Upper lobe of right lung (tissue), 1 donor: Measurements from ENCODE around the gene LEAP2. TPM values are rescaled to one million over a fixed set of nuclear protein-coding genes. Genes with fewer than 3 reads are reported as not detected.

Experiments used
- ATAC-seq: fragments of 200-7000 bp; cut with Tn5 transposase; one replicate; pipeline ENCODE4 v1.9.1; 2020; ENCODE audit warnings: mild to moderate bottlenecking, moderate library complexity
- DNase-seq: peaks from one replicate; pipeline ENCODE4 v3.0.0-alpha.2; 2020
- H3K27ac ChIP-seq: fragments of 200-600 bp; one replicate; pipeline ENCODE4 v1.8.0; 2022
- H3K27me3 ChIP-seq: fragments of 200-600 bp; one replicate; pipeline ENCODE4 v1.8.0; 2022; ENCODE audit warnings: mild to moderate bottlenecking
- H3K36me3 ChIP-seq: fragments of 200-600 bp; one replicate; pipeline ENCODE4 v1.8.0; 2022
- H3K4me1 ChIP-seq: fragments of 200-600 bp; one replicate; pipeline ENCODE4 v1.8.0; 2022
- H3K4me3 ChIP-seq: fragments of 200-600 bp; one replicate; pipeline ENCODE4 v1.8.0; 2022; ENCODE audit warnings: mild to moderate bottlenecking
- H3K9me3 ChIP-seq: fragments of 200-600 bp; one replicate; pipeline ENCODE4 v1.8.0; 2022
- CTCF ChIP-seq: fragments of 200-600 bp; IDR thresholded peaks from one replicate; pipeline ENCODE4 v1.8.0; 2022; ENCODE audit warnings: antibody characterized with exemption
- intact Hi-C: fragments of 100-400 bp; cut with DNase I; formaldehyde crosslinking; loops from one replicate; pipeline ENCODE4 v1.11.0; 2022
- total RNA-seq: library from RNA; stranded (reverse); fragmentation: NEBNext Ultra II Directional; extraction: Animal tissue kit (Norgen Biotek cat#: 25700); gene quantifications from one replicate; pipeline ENCODE4 v1.2.1, GENCODE V29; 2021
- donor health status: DM: no; HTN: yes; CAD: no; lungs with severe emphysema.

The LEAP2 gene
- total RNA-seq, 1 donor from 2014 or later = 0.69 TPM

- Histone ChIP-seq H3K4me1 (peaks cover 20% of the 10 kb centered on the region), H3K9me3 (no peaks in the 10 kb centered on the region), H3K4me3 (no peak overlapping the region), H3K27ac (no peak overlapping the region), H3K36me3 (peaks cover 54% of the 10 kb centered on the region), H3K27me3 (no peaks in the 10 kb centered on the region)
- ATAC-seq (no peak), DNase-seq (no peak)
- intact Hi-C loops = no loop called here
- no peak for TF ChIP-seq CTCF
These were observed 433 bp downstream of the LEAP2 start for GRCh38 chr5:132873930-132874271.

GRCh38 chr5:132876020-132876759, 2.7 kb downstream of the LEAP2 start:
- no peak overlapping the region for H3K27ac ChIP-seq
- no peak for TF ChIP-seq CTCF
- no peak overlapping the region for H3K4me3 ChIP-seq
- H3K27me3 ChIP-seq = no peaks in the 10 kb centered on the region
- H3K9me3 ChIP-seq = no peaks in the 10 kb centered on the region
- DNase-seq (no peak), ATAC-seq (no peak)
- peaks cover 20% of the 10 kb centered on the region for H3K4me1 ChIP-seq
- intact Hi-C loops = no loop called here
- peaks cover 60% of the 10 kb centered on the region for H3K36me3 ChIP-seq

- no peak for DNase-seq
- TF ChIP-seq CTCF = no peak
- no peak for ATAC-seq
- no peaks in the 10 kb centered on the region for H3K9me3 ChIP-seq
- H3K27ac ChIP-seq = no peak overlapping the region
- intact Hi-C loops = no loop called here
- no peak overlapping the region for H3K4me3 ChIP-seq
- peaks cover 18% of the 10 kb centered on the region for H3K4me1 ChIP-seq
- peaks cover 73% of the 10 kb centered on the region for H3K36me3 ChIP-seq
- H3K27me3 ChIP-seq = no peaks in the 10 kb centered on the region
These were observed 4.0 kb downstream of the LEAP2 start for GRCh38 chr5:132877466-132877865.

- H3K27me3 ChIP-seq = no peaks in the 10 kb centered on the region
- peaks cover 14% of the 10 kb centered on the region for H3K4me1 ChIP-seq
- DNase-seq = no peak
- peaks cover 77% of the 10 kb centered on the region for H3K36me3 ChIP-seq
- intact Hi-C loops = no loop called here
- H3K27ac ChIP-seq = no peak overlapping the region
- ATAC-seq = peak; percentile 67
- H3K4me3 ChIP-seq = no peak overlapping the region
- no peak for TF ChIP-seq CTCF
- no peaks in the 10 kb centered on the region for H3K9me3 ChIP-seq
These were observed 4.5 kb downstream of the LEAP2 start for GRCh38 chr5:132877938-132878337.

- intact Hi-C loops = no loop called here
- peak; percentile 75 for TF ChIP-seq CTCF
- no peaks in the 10 kb centered on the region for H3K27me3 ChIP-seq
- no peaks in the 10 kb centered on the region for H3K4me1 ChIP-seq
- H3K27ac ChIP-seq = no peak overlapping the region
- peaks cover 99% of the 10 kb centered on the region for H3K36me3 ChIP-seq
- DNase-seq (no peak), ATAC-seq (peak; percentile 95)
- no peak overlapping the region for H3K4me3 ChIP-seq
- H3K9me3 ChIP-seq = no peaks in the 10 kb centered on the region
These were observed 9.9 kb downstream of the LEAP2 start for GRCh38 chr5:132883261-132883834.
